Measurements from ENCODE around the gene VWF.

The VWF gene

GRCh38 chr12:6046511-6047180, 77.8 kb downstream of the VWF start:
- no peak overlapping the region for H3K4me3 ChIP-seq (ENCODE audit: low read length in 2 of 2)
- H3K27me3 ChIP-seq (ENCODE audit: control insufficient read depth in 1 of 2, insufficient read depth in 2 of 2, low read length in 2 of 2), result no peaks in the 10 kb centered on the region
- H3K27ac ChIP-seq (ENCODE audit: low read length), result no peak overlapping the region
- H3K9ac ChIP-seq (ENCODE audit: low read length in 2 of 2), result no peak overlapping the region
- no peaks in the 10 kb centered on the region for H3K4me1 ChIP-seq (ENCODE audit: control insufficient read depth, insufficient read depth, low read length)
- H3K36me3 ChIP-seq (ENCODE audit: control insufficient read depth in 2 of 2, insufficient read depth in 2 of 2, low read length in 2 of 2), result no peaks in the 10 kb centered on the region
- H3K9me3 ChIP-seq (ENCODE audit: control insufficient read depth in 2 of 2, low read length in 2 of 2), result no peaks in the 10 kb centered on the region

- no peak overlapping the region for H3K4me3 ChIP-seq (ENCODE audit: low read length in 2 of 2)
- H3K36me3 ChIP-seq (ENCODE audit: control insufficient read depth in 2 of 2, insufficient read depth in 2 of 2, low read length in 2 of 2), result no peaks in the 10 kb centered on the region
- H3K27ac ChIP-seq (ENCODE audit: low read length), result no peak overlapping the region
- H3K27me3 ChIP-seq (ENCODE audit: control insufficient read depth in 1 of 2, insufficient read depth in 2 of 2, low read length in 2 of 2), result no peaks in the 10 kb centered on the region
- no peaks in the 10 kb centered on the region for H3K9me3 ChIP-seq (ENCODE audit: control insufficient read depth in 2 of 2, low read length in 2 of 2)
- H3K9ac ChIP-seq (ENCODE audit: low read length in 2 of 2), result no peak overlapping the region
- H3K4me1 ChIP-seq (ENCODE audit: control insufficient read depth, insufficient read depth, low read length), result peaks cover 5% of the 10 kb centered on the region
Observed at GRCh38 chr12:6045438-6045837, 79.0 kb downstream of the VWF start.

GRCh38 chr12:6044082-6044481, 80.4 kb downstream of the VWF start:
- H3K4me3 ChIP-seq (ENCODE audit: low read length in 2 of 2), result no peak overlapping the region
- peaks cover 11% of the 10 kb centered on the region for H3K4me1 ChIP-seq (ENCODE audit: control insufficient read depth, insufficient read depth, low read length)
- H3K27me3 ChIP-seq (ENCODE audit: control insufficient read depth in 1 of 2, insufficient read depth in 2 of 2, low read length in 2 of 2), result no peaks in the 10 kb centered on the region
- no peak overlapping the region for H3K9ac ChIP-seq (ENCODE audit: low read length in 2 of 2)
- no peaks in the 10 kb centered on the region for H3K9me3 ChIP-seq (ENCODE audit: control insufficient read depth in 2 of 2, low read length in 2 of 2)
- H3K27ac ChIP-seq (ENCODE audit: low read length), result no peak overlapping the region
- H3K36me3 ChIP-seq (ENCODE audit: control insufficient read depth in 2 of 2, insufficient read depth in 2 of 2, low read length in 2 of 2), result no peaks in the 10 kb centered on the region

GRCh38 chr12:6042446-6042845, 82.0 kb downstream of the VWF start:
- Histone ChIP-seq H3K36me3 (ENCODE audit: control insufficient read depth in 2 of 2, insufficient read depth in 2 of 2, low read length in 2 of 2) (no peaks in the 10 kb centered on the region), H3K27ac (ENCODE audit: low read length) (no peak overlapping the region), H3K9me3 (ENCODE audit: control insufficient read depth in 2 of 2, low read length in 2 of 2) (no peaks in the 10 kb centered on the region), H3K4me3 (ENCODE audit: low read length in 2 of 2) (no peak overlapping the region), H3K27me3 (ENCODE audit: control insufficient read depth in 1 of 2, insufficient read depth in 2 of 2, low read length in 2 of 2) (no peaks in the 10 kb centered on the region), H3K9ac (ENCODE audit: low read length in 2 of 2) (no peak overlapping the region), H3K4me1 (ENCODE audit: control insufficient read depth, insufficient read depth, low read length) (peaks cover 11% of the 10 kb centered on the region)

- Histone ChIP-seq H3K9ac (ENCODE audit: low read length in 2 of 2) (no peak overlapping the region), H3K36me3 (ENCODE audit: control insufficient read depth in 2 of 2, insufficient read depth in 2 of 2, low read length in 2 of 2) (no peaks in the 10 kb centered on the region), H3K27ac (ENCODE audit: low read length) (no peak overlapping the region), H3K4me1 (ENCODE audit: control insufficient read depth, insufficient read depth, low read length) (peaks cover 11% of the 10 kb centered on the region), H3K4me3 (ENCODE audit: low read length in 2 of 2) (no peak overlapping the region), H3K9me3 (ENCODE audit: control insufficient read depth in 2 of 2, low read length in 2 of 2) (no peaks in the 10 kb centered on the region), H3K27me3 (ENCODE audit: control insufficient read depth in 1 of 2, insufficient read depth in 2 of 2, low read length in 2 of 2) (no peaks in the 10 kb centered on the region)
Observed at GRCh38 chr12:6041891-6042290, 82.6 kb downstream of the VWF start.

GRCh38 chr12:6040815-6041214, 83.7 kb downstream of the VWF start:
- Histone ChIP-seq H3K36me3 (ENCODE audit: control insufficient read depth in 2 of 2, insufficient read depth in 2 of 2, low read length in 2 of 2) (no peaks in the 10 kb centered on the region), H3K9me3 (ENCODE audit: control insufficient read depth in 2 of 2, low read length in 2 of 2) (no peaks in the 10 kb centered on the region), H3K4me1 (ENCODE audit: control insufficient read depth, insufficient read depth, low read length) (peaks cover 11% of the 10 kb centered on the region), H3K4me3 (ENCODE audit: low read length in 2 of 2) (no peak overlapping the region), H3K9ac (ENCODE audit: low read length in 2 of 2) (no peak overlapping the region), H3K27me3 (ENCODE audit: control insufficient read depth in 1 of 2, insufficient read depth in 2 of 2, low read length in 2 of 2) (no peaks in the 10 kb centered on the region), H3K27ac (ENCODE audit: low read length) (no peak overlapping the region)

GRCh38 chr12:6039894-6040601, 84.4 kb downstream of the VWF start:
- H3K9ac ChIP-seq (ENCODE audit: low read length in 2 of 2), result peak overlapping the region; percentile 35 to 47
- H3K27me3 ChIP-seq (ENCODE audit: control insufficient read depth in 1 of 2, insufficient read depth in 2 of 2, low read length in 2 of 2), result no peaks in the 10 kb centered on the region
- no peaks in the 10 kb centered on the region for H3K9me3 ChIP-seq (ENCODE audit: control insufficient read depth in 2 of 2, low read length in 2 of 2)
- H3K36me3 ChIP-seq (ENCODE audit: control insufficient read depth in 2 of 2, insufficient read depth in 2 of 2, low read length in 2 of 2), result no peaks in the 10 kb centered on the region
- peaks cover 11% of the 10 kb centered on the region for H3K4me1 ChIP-seq (ENCODE audit: control insufficient read depth, insufficient read depth, low read length)
- no peak overlapping the region for H3K27ac ChIP-seq (ENCODE audit: low read length)
- no peak overlapping the region for H3K4me3 ChIP-seq (ENCODE audit: low read length in 2 of 2)

GRCh38 chr12:6038160-6038559, 86.3 kb downstream of the VWF start:
- peaks cover 0 to 2% of the 10 kb centered on the region in 2 donors for H3K36me3 ChIP-seq (ENCODE audit: control insufficient read depth in 2 of 2, insufficient read depth in 2 of 2, low read length in 2 of 2)
- H3K9ac ChIP-seq (ENCODE audit: low read length in 2 of 2), result no peak overlapping the region
- no peak overlapping the region for H3K4me3 ChIP-seq (ENCODE audit: low read length in 2 of 2)
- H3K27me3 ChIP-seq (ENCODE audit: control insufficient read depth in 1 of 2, insufficient read depth in 2 of 2, low read length in 2 of 2), result peaks cover 0 to 2% of the 10 kb centered on the region in 2 donors
- H3K27ac ChIP-seq (ENCODE audit: low read length), result no peak overlapping the region
- H3K9me3 ChIP-seq (ENCODE audit: control insufficient read depth in 2 of 2, low read length in 2 of 2), result no peaks in the 10 kb centered on the region
- peaks cover 11% of the 10 kb centered on the region for H3K4me1 ChIP-seq (ENCODE audit: control insufficient read depth, insufficient read depth, low read length)

- Histone ChIP-seq H3K9ac (ENCODE audit: low read length in 2 of 2) (no peak overlapping the region), H3K36me3 (ENCODE audit: control insufficient read depth in 2 of 2, insufficient read depth in 2 of 2, low read length in 2 of 2) (peaks cover 0 to 2% of the 10 kb centered on the region in 2 donors), H3K4me1 (ENCODE audit: control insufficient read depth, insufficient read depth, low read length) (peaks cover 11% of the 10 kb centered on the region), H3K4me3 (ENCODE audit: low read length in 2 of 2) (no peak overlapping the region), H3K27ac (ENCODE audit: low read length) (no peak overlapping the region), H3K9me3 (ENCODE audit: control insufficient read depth in 2 of 2, low read length in 2 of 2) (no peaks in the 10 kb centered on the region), H3K27me3 (ENCODE audit: control insufficient read depth in 1 of 2, insufficient read depth in 2 of 2, low read length in 2 of 2) (peaks cover 0 to 2% of the 10 kb centered on the region in 2 donors)
Observed at GRCh38 chr12:6037459-6037858, 87.0 kb downstream of the VWF start.

- H3K9ac ChIP-seq (ENCODE audit: low read length in 2 of 2), result no peak overlapping the region
- H3K4me1 ChIP-seq (ENCODE audit: control insufficient read depth, insufficient read depth, low read length), result peaks cover 11% of the 10 kb centered on the region
- H3K36me3 ChIP-seq (ENCODE audit: control insufficient read depth in 2 of 2, insufficient read depth in 2 of 2, low read length in 2 of 2), result peaks cover 0 to 2% of the 10 kb centered on the region in 2 donors
- no peaks in the 10 kb centered on the region for H3K9me3 ChIP-seq (ENCODE audit: control insufficient read depth in 2 of 2, low read length in 2 of 2)
- no peak overlapping the region for H3K4me3 ChIP-seq (ENCODE audit: low read length in 2 of 2)
- H3K27me3 ChIP-seq (ENCODE audit: control insufficient read depth in 1 of 2, insufficient read depth in 2 of 2, low read length in 2 of 2), result peaks cover 0 to 2% of the 10 kb centered on the region in 2 donors
- H3K27ac ChIP-seq (ENCODE audit: low read length), result no peak overlapping the region
Observed at GRCh38 chr12:6036509-6036908, 88.0 kb downstream of the VWF start.

- no peak overlapping the region for H3K9ac ChIP-seq (ENCODE audit: low read length in 2 of 2)
- H3K27ac ChIP-seq (ENCODE audit: low read length), result no peak overlapping the region
- H3K4me1 ChIP-seq (ENCODE audit: control insufficient read depth, insufficient read depth, low read length), result no peaks in the 10 kb centered on the region
- H3K27me3 ChIP-seq (ENCODE audit: control insufficient read depth in 1 of 2, insufficient read depth in 2 of 2, low read length in 2 of 2), result peaks cover 0 to 2% of the 10 kb centered on the region in 2 donors
- peaks cover 0 to 2% of the 10 kb centered on the region in 2 donors for H3K36me3 ChIP-seq (ENCODE audit: control insufficient read depth in 2 of 2, insufficient read depth in 2 of 2, low read length in 2 of 2)
- no peak overlapping the region for H3K4me3 ChIP-seq (ENCODE audit: low read length in 2 of 2)
- no peaks in the 10 kb centered on the region for H3K9me3 ChIP-seq (ENCODE audit: control insufficient read depth in 2 of 2, low read length in 2 of 2)
Observed at GRCh38 chr12:6034596-6034995, 89.9 kb downstream of the VWF start.

Data from stomach smooth muscle (tissue), 2 donors.